ENCODE results near the gene TIMP3.

TIMP3 gene

DNA sequence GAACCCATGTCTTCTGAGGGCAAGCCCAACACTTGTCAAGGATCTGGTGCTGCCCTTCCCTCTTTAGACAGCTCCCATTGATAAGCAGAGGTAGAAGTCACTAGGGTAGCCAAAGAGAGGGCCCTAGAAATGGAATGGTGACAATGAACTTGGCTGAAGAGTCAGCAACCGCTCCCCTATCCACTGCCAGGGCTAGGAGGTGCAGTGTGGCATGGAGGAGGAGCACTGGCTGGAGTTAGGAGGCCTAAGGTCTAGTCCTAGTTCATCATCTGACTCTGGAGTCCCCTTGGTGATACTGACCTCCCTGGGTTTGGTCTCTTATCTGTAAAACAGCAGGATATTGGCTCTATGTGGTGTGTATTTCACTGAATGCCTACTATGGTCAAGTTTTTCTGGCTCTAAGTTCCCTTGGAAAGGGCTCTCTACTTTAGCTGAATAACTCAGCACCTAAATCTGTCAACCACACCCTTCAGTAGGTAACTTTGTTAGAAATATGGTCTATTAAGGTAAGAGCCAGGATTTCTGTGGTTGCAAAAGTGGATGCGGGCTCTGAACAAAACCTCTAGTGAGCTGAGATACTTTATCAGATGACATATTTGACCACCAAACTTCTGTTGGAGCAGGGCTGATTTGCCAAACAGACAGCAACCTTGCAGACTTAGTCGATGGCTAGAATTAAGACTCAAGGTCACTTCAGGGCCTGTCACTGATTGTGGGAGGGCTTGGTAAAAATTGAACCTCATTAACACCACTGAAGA is 10.5 kb downstream of the TIMP3 start:
- no peaks in the 10 kb centered on the region for H3K27me3 Mint-ChIP-seq
- no peaks in the 10 kb centered on the region for H3K9me3 Mint-ChIP-seq
- no peaks in the 10 kb centered on the region for H3K4me1 Mint-ChIP-seq
- no peak overlapping the region for H3K27ac Mint-ChIP-seq
- no peak for ATAC-seq
- no peak overlapping the region for H3K4me3 Mint-ChIP-seq
- no peak for DNase-seq

DNA sequence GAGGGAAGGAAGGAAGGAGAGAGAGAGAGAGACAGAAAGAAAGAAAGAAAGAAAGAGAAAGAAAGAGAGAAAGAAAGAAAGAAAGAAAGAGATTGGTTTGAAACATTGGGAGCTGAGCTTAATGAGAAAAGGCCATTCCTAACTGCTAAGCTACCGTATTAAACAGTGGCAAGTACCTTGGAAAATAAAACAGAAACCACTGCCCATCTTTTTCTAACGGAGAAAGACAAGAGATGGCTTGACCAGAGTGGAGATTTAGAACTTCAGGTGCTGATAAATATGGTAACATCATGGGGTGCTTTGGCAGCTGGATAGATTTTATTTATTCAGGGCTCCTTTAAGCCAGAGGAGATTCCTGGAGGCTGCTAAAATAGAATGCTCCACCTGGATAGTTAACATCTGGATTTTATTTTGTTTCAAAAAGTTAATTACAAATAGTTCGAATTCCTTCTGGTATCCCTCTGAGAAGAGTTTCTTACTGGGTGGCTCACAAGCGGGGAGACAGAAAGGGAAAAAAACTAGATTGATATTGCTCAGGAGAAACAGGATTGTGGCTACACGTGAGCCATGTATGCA is 12.9 kb downstream of the TIMP3 start:
- no peak overlapping the region for H3K27ac Mint-ChIP-seq
- DNase-seq: no peak
- no peak for ATAC-seq
- no peak overlapping the region for H3K4me3 Mint-ChIP-seq
- H3K4me1 Mint-ChIP-seq: peaks cover 7% of the 10 kb centered on the region
- H3K27me3 Mint-ChIP-seq: no peaks in the 10 kb centered on the region
- H3K9me3 Mint-ChIP-seq: no peaks in the 10 kb centered on the region

DNA sequence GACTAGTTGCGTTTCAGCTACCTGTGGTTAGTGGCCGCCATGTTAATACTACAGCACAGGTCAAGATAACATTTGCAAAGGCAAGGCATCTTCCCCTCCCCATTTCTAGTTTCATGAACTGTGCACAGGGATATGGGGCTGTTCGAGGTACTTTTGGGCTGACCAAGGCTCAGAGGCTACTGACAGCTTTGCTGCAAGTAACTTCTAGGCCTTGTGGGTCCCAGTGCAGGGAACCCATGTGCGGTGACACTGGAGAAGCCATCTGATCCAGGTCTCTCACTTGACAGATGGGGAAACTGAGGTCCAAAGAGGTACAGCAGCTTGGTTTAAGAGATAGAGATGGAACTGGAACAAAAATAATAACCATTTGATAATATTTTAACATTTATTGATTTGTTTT is 13.6 kb downstream of the TIMP3 start:
- no peak overlapping the region for H3K27ac Mint-ChIP-seq
- H3K27me3 Mint-ChIP-seq: no peaks in the 10 kb centered on the region
- DNase-seq (no peak), ATAC-seq (no peak)
- H3K4me3 Mint-ChIP-seq: no peak overlapping the region
- H3K9me3 Mint-ChIP-seq: no peaks in the 10 kb centered on the region
- H3K4me1 Mint-ChIP-seq: peaks cover 7% of the 10 kb centered on the region

DNA sequence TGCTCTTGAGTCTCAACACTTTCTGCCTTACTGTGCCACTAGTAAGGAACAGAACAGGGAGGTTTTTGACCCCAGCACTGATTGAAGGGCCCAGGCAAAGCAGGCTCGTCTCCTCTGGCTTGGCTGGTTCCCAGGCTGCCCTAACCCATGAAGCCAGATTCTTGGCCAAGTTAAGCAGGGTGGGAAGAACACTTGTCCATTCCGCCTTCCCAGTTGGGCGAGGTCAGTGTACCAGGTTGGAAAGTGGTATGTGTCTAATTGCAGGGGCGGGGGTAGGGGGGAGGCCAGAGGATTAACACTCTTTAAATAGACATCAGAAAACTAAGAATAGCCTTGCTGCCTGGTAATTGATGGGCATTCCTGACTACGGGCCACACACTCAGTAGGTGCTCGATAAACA is 14.4 kb downstream of the TIMP3 start:
- peaks cover 7% of the 10 kb centered on the region for H3K4me1 Mint-ChIP-seq
- H3K4me3 Mint-ChIP-seq: no peak overlapping the region
- DNase-seq (no peak), ATAC-seq (no peak)
- no peak overlapping the region for H3K27ac Mint-ChIP-seq
- H3K9me3 Mint-ChIP-seq: no peaks in the 10 kb centered on the region
- H3K27me3 Mint-ChIP-seq: no peaks in the 10 kb centered on the region

DNA sequence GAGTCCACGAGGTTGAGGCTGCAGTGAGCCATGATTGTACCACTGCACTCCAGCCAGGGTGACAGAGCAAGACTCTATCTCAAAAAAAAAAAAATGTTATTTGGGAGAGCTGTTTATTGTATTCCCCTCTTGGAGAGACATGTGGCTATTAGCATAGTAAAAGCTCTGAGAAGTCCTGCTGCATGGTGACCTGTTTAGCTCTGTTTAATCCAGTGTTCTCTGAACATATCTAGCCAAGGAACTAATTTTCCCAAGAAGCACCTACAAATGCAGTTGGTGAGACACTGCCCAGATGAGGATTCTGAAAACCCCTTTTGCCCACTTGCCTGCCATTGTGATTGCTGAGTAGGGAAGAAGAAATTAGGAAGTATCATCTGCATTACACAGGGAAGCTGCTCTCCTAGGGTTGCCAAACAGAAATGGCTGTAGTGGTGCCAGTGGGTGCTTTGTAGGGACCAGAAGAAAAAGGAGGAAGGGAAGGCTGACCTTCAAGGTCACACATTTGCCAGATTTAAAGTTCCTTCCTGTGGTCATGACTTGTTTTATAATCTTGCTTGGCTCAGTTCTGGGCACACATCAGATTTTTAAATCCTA is 15.7 kb downstream of the TIMP3 start:
- Mint-ChIP-seq H3K4me3 (no peak overlapping the region), H3K27ac (no peak overlapping the region), H3K4me1 (peaks cover 7% of the 10 kb centered on the region), H3K27me3 (no peaks in the 10 kb centered on the region), H3K9me3 (no peaks in the 10 kb centered on the region)
- ATAC-seq: no peak
- no peak for DNase-seq

DNA sequence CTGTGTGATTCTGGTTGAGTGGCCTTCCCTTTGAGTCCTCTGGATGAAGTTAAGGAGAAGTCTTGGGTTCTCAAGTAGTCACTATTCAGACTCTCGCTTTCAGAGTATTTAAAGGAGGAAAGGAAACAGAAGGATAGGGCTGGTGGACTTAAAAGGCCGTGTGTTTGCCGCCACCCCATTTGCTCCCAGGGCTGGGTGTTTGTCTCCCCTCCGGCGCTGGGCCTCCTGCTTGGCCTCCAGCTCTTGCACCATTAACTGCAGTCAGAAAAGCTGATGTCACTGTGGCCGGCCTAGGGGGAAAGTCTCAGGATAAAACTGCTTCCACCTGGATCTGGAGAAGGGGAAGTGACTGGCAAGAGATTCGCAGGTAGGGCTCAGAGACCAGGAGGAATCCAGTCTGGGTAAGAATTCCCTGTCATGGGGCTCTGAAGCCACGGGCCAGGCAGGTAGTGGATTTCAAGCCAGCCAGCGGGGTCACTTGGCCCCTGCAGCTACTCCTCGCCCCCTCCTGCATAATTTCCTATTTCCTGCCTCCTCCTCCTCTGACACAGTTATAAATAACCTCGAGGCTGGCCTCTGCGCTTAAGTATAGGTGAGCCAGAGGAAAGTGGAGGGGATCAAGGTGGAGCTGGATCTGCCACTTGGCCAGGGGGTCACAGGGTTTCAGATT is 17.1 kb downstream of the TIMP3 start:
- peaks cover 7% of the 10 kb centered on the region for H3K4me1 Mint-ChIP-seq
- H3K27ac Mint-ChIP-seq: no peak overlapping the region
- H3K9me3 Mint-ChIP-seq: no peaks in the 10 kb centered on the region
- no peaks in the 10 kb centered on the region for H3K27me3 Mint-ChIP-seq
- DNase-seq: no peak
- ATAC-seq: no peak
- no peak overlapping the region for H3K4me3 Mint-ChIP-seq

DNA sequence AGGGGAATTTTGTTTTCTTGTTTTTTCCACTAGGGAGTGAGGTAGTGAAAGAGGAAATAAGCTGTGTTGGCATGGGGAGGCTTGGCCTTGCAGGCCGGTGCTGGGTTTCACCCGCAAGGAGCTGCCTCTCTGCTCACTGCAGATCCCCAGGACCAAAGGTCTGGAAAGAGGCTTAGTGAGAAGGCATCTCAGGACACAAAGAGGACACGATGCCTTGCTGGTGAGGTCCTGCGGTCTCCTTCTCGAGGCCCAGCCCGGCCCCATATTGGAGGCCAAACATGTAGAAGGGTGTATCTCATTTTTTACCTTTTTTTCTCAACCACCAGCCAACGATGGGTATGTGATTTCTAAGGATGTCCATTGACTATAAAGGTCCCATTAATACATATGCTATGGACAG is 17.6 kb downstream of the TIMP3 start:
- H3K4me1 Mint-ChIP-seq: peaks cover 7% of the 10 kb centered on the region
- no peak for ATAC-seq
- H3K9me3 Mint-ChIP-seq: no peaks in the 10 kb centered on the region
- DNase-seq: no peak
- no peak overlapping the region for H3K4me3 Mint-ChIP-seq
- no peak overlapping the region for H3K27ac Mint-ChIP-seq
- H3K27me3 Mint-ChIP-seq: no peaks in the 10 kb centered on the region

DNA sequence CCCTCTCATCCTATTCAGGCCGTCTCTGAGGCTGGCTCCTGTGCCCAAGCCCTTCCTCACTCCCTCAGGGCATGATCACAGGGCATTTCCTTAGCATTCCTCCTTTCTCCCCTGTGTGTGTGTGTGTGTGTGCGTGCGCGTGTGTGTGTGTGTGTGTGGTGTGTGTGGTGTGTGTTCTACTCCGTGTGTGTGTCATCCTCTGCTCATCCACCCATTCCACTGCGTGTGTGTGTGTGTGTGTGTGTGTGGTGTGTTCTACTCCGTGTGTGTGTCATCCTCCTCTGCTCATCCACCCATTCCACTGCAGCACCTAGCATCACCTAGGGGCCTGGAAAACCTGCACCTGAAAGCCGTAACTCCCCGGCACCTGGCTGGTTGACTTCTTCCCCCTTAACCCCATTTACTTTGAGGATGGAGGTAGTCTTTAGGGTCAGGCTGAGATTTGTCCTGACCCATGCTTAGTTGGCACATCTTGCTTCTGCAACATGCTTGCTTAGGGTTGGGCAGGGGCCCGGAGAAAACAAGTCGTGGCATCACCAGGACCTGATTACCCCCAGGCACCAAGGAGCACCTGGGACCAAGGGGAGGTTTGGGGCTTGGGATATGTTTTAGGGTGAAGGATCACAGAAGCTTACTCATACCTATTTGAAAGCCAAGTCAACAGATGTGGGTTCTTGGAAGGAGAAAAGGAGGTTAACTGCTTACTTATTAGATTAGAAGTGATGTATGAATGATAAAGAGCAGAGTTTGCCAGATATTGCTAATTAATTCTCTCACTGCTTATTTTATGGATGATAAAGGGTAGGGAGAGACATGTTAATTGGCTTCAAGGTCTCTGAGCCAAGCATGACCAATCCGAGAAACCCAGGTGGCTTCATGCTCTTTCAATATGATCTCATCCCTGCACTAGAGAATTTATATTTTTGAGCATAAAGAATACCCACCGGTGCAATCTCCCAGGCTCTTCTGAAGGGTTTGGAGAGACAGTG is 18.9 kb downstream of the TIMP3 start:
- H3K27me3 Mint-ChIP-seq: no peaks in the 10 kb centered on the region
- peaks cover 7% of the 10 kb centered on the region for H3K4me1 Mint-ChIP-seq
- no peak for ATAC-seq
- no peak for DNase-seq
- H3K9me3 Mint-ChIP-seq: no peaks in the 10 kb centered on the region
- H3K27ac Mint-ChIP-seq: peak overlapping the region in 1 of 2 donors; percentile 26
- H3K4me3 Mint-ChIP-seq: no peak overlapping the region

DNA sequence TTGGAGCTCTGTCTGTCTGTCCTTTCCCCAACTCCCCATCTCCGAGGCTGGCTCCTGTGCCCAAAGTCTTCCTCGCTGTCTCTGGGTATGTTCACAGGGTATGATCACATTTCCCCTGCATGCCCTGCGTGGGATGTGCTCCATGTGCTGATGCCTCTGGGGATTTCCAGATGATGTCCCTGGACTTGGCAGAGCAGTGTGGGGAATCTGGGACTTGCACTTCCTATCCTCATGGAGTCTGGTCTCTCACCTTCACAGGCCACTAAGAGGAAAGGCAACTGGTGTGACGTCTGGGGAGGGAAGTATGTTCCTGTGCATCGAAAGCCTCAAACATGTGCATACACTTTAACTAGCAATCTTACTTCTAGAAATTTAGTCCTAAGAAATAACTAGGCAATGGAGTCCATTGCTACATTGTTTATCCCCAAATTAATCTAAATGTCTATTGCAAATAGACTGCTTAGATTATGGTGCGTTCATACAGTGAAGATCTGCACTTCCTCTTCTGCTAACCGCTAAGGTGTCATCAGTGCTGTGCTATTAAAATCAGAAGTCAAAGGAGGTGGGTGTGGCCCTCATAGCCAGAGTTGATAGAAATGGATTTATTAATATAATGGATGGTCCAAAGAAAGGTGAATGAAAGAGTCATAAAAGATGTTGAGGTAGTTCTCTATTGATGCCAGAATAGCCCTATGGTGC is 20.8 kb downstream of the TIMP3 start:
- ATAC-seq: no peak
- Mint-ChIP-seq H3K27ac (no peak overlapping the region), H3K4me1 (peaks cover 7% of the 10 kb centered on the region), H3K4me3 (no peak overlapping the region), H3K27me3 (no peaks in the 10 kb centered on the region), H3K9me3 (no peaks in the 10 kb centered on the region)
- DNase-seq: no peak

DNA sequence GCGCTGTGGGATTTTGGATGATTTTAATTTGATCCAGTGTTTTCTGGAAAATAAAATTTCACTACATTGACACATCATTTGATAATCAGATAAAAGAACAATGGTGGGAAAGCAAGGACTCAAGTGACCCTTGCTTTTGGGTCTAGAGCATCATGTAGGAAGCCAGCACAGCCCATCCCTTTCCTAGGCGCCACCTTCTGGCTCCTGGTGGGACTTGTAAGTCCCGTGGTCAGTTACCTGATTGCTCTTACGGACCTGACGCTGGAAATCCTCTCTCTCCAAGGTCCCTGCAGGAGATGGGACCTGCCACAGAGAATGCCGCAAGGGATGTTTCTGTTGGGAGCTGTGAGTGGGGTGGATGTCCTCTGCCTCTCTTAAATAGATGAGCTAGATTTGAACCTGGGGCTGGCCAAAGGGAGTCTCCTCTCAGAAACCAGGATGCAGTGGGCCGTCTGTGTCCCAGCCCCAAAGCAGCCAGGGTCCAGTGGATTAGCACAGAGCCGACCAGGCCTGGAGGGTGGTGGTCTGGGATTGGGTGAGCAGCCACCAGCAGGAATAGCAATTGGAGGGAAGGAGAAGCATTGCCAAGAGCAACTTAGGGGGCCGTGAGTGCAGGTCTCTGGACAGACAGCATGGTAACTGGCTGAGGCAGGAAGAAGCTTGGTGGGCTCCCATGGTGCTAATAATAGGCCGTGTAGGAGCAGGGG is 21.7 kb downstream of the TIMP3 start:
- Mint-ChIP-seq H3K9me3 (no peaks in the 10 kb centered on the region), H3K4me1 (peaks cover 7% of the 10 kb centered on the region), H3K27me3 (no peaks in the 10 kb centered on the region), H3K4me3 (no peak overlapping the region), H3K27ac (peak overlapping the region in 1 of 2 donors; percentile 73)
- DNase-seq (no peak), ATAC-seq (no peak)

DNA sequence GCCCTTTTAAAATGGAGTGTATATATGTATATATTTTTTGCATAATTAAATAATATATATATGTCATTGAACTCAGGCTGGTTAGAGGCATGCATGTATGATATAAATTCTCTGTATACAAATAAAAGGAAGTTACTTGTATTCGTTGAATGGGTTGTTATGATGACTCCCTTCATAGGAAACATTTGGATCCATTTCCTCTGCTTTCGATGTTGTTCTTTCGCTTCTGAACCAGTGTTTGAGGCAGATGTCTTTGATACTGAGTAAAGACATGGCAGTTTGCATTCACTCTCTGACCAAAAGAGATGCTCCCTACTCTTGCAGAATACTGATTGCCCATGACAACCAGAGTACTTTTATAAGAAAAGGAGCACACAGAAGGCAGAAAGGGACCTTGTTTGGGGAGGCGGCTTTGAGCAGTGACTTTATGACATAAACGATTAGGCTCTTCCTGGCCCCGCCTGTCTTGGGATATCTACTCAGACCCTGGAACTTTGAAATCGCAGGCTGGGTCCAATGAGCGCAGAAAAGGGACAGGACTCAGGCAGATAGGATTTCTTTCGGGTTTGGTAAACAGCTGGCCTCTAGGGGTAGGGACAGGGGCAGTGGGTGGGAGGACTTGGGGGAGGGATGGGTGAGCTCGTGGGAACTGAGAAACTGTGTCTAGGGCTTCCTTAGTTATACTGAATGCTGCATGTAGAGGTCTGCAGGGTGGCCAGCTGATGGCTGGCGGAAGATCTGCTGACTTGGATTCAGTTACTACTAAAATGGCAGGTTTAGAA is 23.2 kb downstream of the TIMP3 start:
- H3K4me3 Mint-ChIP-seq: no peak overlapping the region
- DNase-seq (no peak), ATAC-seq (no peak)
- H3K9me3 Mint-ChIP-seq: no peaks in the 10 kb centered on the region
- H3K27ac Mint-ChIP-seq: no peak overlapping the region
- no peaks in the 10 kb centered on the region for H3K27me3 Mint-ChIP-seq
- no peaks in the 10 kb centered on the region for H3K4me1 Mint-ChIP-seq

DNA sequence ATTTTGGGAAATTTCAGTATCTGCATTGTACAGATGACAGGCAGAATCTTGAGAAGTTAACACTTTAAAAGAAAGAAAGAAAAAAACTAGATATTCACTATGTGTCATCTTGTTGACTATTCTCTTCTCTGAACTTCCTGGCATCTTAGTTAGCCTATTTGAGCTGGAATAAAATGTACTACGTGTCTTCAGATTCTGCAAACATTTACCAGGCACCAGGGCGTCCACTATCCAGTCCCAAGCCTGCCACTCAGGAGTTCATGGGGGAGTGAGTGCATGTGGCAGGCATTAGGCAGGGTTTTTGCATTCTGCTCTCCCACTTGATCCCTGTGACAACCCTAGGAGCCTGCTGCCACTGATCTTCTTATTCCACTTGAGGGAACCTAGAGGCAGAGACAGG is 25.0 kb downstream of the TIMP3 start:
- no peaks in the 10 kb centered on the region for H3K9me3 Mint-ChIP-seq
- H3K4me1 Mint-ChIP-seq: no peaks in the 10 kb centered on the region
- no peaks in the 10 kb centered on the region for H3K27me3 Mint-ChIP-seq
- no peak overlapping the region for H3K4me3 Mint-ChIP-seq
- DNase-seq (no peak), ATAC-seq (no peak)
- no peak overlapping the region for H3K27ac Mint-ChIP-seq

DNA sequence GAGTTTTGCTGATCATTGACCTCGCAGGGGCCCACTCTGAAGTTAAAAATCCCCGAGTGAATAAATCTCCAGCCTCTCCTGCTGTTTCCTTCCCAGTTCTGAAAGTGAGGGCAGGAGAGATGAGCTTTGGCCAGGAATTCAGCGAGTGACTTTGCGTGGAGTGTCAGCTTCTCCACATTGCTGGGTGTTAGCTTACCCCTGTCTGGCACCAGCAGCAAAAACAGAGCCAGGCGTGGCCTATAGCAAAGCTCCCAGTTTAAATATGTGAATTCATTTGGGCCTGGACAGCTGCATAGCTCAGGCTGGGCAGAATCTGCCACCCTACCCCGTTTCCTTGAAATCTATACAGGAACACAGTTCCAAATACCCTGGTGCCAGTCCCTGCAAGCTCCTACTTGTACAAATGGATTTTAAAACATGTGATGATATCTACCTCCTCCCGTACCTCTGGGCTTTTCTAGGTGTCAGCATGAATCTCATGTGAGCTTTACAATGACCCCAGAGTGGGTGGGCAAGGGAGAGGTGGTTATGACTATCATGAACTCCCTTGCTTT is 25.6 kb downstream of the TIMP3 start:
- no peak overlapping the region for H3K27ac Mint-ChIP-seq
- H3K9me3 Mint-ChIP-seq: no peaks in the 10 kb centered on the region
- no peak for ATAC-seq

More for the DNA sequence above, 25.6 kb downstream of the TIMP3 start:
- DNase-seq: no peak
- Mint-ChIP-seq H3K27me3 (no peaks in the 10 kb centered on the region), H3K4me3 (no peak overlapping the region), H3K4me1 (no peaks in the 10 kb centered on the region)

All from stimulated activated naive CD8-positive, alpha-beta T cell treated with anti-CD3 and anti-CD28 coated beads, Interleukin-15, amount 100 ng/mL, for 72 hours (primary cell).